ENCODE results near the gene CADM1. TPM values are rescaled to one million over a fixed set of nuclear protein-coding genes. Genes with fewer than 3 reads are reported as not detected.

CADM1 gene
- total and polyA plus RNA-seq, 10 donors = 1.4 to 18.8 (median 10.4) TPM

GRCh38 chr11:115153731-115154354, 350.4 kb downstream of the CADM1 start:
- TF ChIP-seq POLR2AphosphoS5 (IDR thresholded peaks at IDR 0.05) = no peak
- TF ChIP-seq CTCF (IDR thresholded peaks at IDR 0.05 in 8 of 11, conservative IDR thresholded peaks at IDR 0.05 in 3 of 11) = no peak
- TF ChIP-seq POLR2A (IDR thresholded peaks at IDR 0.05) = no peak
- no peak for DNase-seq
- WGBS, 5 donors = 93 to 96% (median 94%) methylated on average over 39 of the region's 39 CpGs

GRCh38 chr11:115153135-115153534, 351.1 kb downstream of the CADM1 start:
- TF ChIP-seq POLR2AphosphoS5 (IDR thresholded peaks at IDR 0.05) = no peak
- TF ChIP-seq POLR2A (IDR thresholded peaks at IDR 0.05) = no peak
- no peak for TF ChIP-seq CTCF (IDR thresholded peaks at IDR 0.05 in 8 of 11, conservative IDR thresholded peaks at IDR 0.05 in 3 of 11)
- H3K9me3 ChIP-seq = peaks cover 0 to 3% (median 0%) of the 10 kb centered on the region in 8 donors
- no peaks in the 10 kb centered on the region for H3K36me3 ChIP-seq
- no peaks in the 10 kb centered on the region for H3K4me1 ChIP-seq
- peaks cover 0 to 7% (median 0%) of the 10 kb centered on the region in 7 donors for H3K27me3 ChIP-seq (replicated peaks in 1 of 7)
- no peak for DNase-seq
- intact Hi-C loops (cut with DNase I; ENCODE audit: low total_unique reads) = no loop called here
- H3K4me3 ChIP-seq = no peak overlapping the region
- WGBS, 5 donors = 66 to 81% (median 73%) methylated on average over 8 of the region's 8 CpGs
- H3K27ac ChIP-seq = no peak overlapping the region

More at GRCh38 chr11:115153731-115154354, 350.4 kb downstream of the CADM1 start:
- Histone ChIP-seq H3K36me3 (no peaks in the 10 kb centered on the region), H3K27ac (no peak overlapping the region), H3K27me3 (replicated peaks in 1 of 7) (peaks cover 0 to 9% (median 0%) of the 10 kb centered on the region in 7 donors), H3K4me1 (no peaks in the 10 kb centered on the region), H3K9me3 (peaks cover 0 to 3% (median 0%) of the 10 kb centered on the region in 8 donors), H3K4me3 (no peak overlapping the region)
- intact Hi-C loops (cut with DNase I; ENCODE audit: low total_unique reads) = no loop called here

- no peaks in the 10 kb centered on the region for H3K36me3 ChIP-seq
- DNase-seq = no peak
- WGBS, 5 donors = 77 to 95% (median 88%) methylated on average over 1 of the region's 1 CpG
- no peaks in the 10 kb centered on the region for H3K4me1 ChIP-seq
- H3K27me3 ChIP-seq (replicated peaks in 1 of 7) = peaks cover 0 to under 1% (median 0%) of the 10 kb centered on the region in 7 donors
- no peak overlapping the region for H3K4me3 ChIP-seq
- TF ChIP-seq POLR2AphosphoS5 (IDR thresholded peaks at IDR 0.05) (no peak), CTCF (IDR thresholded peaks at IDR 0.05 in 8 of 11, conservative IDR thresholded peaks at IDR 0.05 in 3 of 11) (no peak), POLR2A (IDR thresholded peaks at IDR 0.05) (no peak)
- no peak overlapping the region for H3K27ac ChIP-seq
- intact Hi-C loops (cut with DNase I; ENCODE audit: low total_unique reads) = no loop called here
- peaks cover 0 to 3% (median 0%) of the 10 kb centered on the region in 8 donors for H3K9me3 ChIP-seq
Measured at GRCh38 chr11:115151010-115151409, 353.2 kb downstream of the CADM1 start.

GRCh38 chr11:115148691-115149090, 355.5 kb downstream of the CADM1 start:
- Histone ChIP-seq H3K27ac (no peak overlapping the region), H3K4me3 (no peak overlapping the region), H3K27me3 (replicated peaks in 1 of 7) (peaks cover 0 to 13% (median 0%) of the 10 kb centered on the region in 7 donors), H3K4me1 (no peaks in the 10 kb centered on the region), H3K9me3 (peaks cover 0 to under 1% (median 0%) of the 10 kb centered on the region in 8 donors), H3K36me3 (no peaks in the 10 kb centered on the region)
- no peak for TF ChIP-seq POLR2A (IDR thresholded peaks at IDR 0.05)
- TF ChIP-seq POLR2AphosphoS5 (IDR thresholded peaks at IDR 0.05) = no peak
- TF ChIP-seq CTCF (IDR thresholded peaks at IDR 0.05 in 8 of 11, conservative IDR thresholded peaks at IDR 0.05 in 3 of 11) = no peak
- intact Hi-C loops (cut with DNase I; ENCODE audit: low total_unique reads) = no loop called here
- DNase-seq = no peak
- 72 to 83% (median 77%) methylated on average over 2 of the region's 2 CpGs for WGBS, 5 donors
